D721Med (cell line): ENCODE measurements around the gene CERK.

Experiments used
- DNase-seq: peaks from one replicate; pipeline ENCODE4 v3.0.0; 2011; ENCODE audit warnings: low spot score; ENCODE audit not compliant: insufficient read length
- FAIRE-seq: peaks from 2 replicates; lab custom pipeline; 2011; peaks lifted over from hg19 to GRCh38; lab: Jason Lieb, UNC
- TF ChIP-seq, protein P1 (sequence below): IDR thresholded peaks from 2 replicates; pipeline ENCODE4 v1.5.1; 2012; ENCODE audit warnings: mild to moderate bottlenecking, control low read depth; ENCODE audit not compliant: insufficient read depth; ENCODE audit errors: missing control alignments

The CERK gene

DNA sequence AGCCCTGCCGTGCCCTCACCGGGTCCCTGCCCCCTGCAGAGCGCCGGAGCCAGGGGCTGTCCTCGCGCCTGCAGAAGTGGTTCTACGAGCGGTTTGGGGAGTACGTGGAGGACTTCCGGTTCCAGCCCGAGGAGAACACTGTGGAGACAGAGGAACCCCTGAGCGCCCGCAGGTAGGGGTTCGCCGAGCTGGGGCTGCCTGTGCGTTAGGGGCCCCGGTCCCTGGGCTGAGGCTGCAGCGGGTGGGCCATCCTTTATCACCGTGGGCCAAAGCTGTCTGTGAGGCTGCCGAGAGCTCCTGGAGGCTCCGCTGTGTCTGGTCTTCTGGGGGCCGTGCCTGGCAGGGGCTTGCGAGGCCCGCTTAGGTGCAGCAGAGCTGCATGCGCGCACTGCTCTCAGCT, 75.1 kb downstream of the CERK start:
- TF ChIP-seq, protein P1, sequence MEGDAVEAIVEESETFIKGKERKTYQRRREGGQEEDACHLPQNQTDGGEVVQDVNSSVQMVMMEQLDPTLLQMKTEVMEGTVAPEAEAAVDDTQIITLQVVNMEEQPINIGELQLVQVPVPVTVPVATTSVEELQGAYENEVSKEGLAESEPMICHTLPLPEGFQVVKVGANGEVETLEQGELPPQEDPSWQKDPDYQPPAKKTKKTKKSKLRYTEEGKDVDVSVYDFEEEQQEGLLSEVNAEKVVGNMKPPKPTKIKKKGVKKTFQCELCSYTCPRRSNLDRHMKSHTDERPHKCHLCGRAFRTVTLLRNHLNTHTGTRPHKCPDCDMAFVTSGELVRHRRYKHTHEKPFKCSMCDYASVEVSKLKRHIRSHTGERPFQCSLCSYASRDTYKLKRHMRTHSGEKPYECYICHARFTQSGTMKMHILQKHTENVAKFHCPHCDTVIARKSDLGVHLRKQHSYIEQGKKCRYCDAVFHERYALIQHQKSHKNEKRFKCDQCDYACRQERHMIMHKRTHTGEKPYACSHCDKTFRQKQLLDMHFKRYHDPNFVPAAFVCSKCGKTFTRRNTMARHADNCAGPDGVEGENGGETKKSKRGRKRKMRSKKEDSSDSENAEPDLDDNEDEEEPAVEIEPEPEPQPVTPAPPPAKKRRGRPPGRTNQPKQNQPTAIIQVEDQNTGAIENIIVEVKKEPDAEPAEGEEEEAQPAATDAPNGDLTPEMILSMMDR: no peak
- FAIRE-seq (no peak), DNase-seq (no peak)

DNA sequence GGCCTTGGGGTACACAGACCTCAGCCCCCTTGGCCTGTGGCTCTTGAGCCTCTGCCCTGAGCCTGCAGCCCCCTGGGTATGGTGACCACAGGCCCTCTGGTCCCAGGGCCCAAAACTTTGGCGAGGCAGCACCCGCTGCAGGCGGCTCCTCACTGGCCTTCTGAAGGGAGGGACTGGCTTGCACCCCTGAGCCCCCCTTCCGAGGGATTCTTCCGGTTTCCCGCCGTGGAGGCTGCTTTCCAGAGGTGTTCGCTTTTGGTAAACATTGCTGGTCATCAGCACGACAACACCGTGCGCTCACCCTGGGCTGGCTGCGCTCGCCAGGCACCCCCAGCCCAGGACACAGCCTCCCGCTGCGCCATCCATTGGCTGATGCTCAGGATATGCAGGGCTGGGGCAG, 75.8 kb downstream of the CERK start:
- TF ChIP-seq, protein P1: no peak
- FAIRE-seq (no peak), DNase-seq (no peak)

DNA sequence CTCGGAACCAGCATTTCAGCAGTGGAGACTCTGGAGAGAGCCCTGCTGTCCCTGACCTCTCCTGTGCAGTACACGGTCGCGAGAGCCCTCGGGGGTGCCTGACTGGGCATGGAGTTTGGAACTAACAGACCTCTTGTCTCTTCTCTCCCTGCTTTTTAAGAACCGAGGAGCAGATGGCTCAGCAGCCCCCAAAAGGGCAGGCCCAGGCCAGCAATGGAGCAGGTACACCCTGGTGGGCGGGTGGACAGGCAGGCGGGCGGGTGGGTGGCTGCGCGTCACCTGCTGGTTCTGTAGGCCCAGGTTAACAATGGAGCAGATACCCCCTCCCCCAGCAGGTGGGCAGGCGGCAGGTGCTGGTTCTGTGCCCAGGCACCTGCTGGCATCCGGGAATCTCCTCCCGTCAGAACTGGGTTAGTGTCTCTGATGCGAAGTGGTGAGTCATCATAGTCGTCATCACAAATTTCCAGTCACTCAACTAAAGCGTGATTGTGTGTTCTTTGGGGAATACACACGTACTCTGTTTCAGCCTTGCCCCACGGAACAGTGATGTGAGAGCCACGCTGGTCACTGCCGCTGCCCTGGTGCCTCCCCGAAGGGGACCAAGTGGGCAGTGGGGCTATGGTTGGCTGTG, 76.7 kb downstream of the CERK start:
- TF ChIP-seq, protein P1: no peak
- DNase-seq: no peak
- FAIRE-seq: no peak

DNA sequence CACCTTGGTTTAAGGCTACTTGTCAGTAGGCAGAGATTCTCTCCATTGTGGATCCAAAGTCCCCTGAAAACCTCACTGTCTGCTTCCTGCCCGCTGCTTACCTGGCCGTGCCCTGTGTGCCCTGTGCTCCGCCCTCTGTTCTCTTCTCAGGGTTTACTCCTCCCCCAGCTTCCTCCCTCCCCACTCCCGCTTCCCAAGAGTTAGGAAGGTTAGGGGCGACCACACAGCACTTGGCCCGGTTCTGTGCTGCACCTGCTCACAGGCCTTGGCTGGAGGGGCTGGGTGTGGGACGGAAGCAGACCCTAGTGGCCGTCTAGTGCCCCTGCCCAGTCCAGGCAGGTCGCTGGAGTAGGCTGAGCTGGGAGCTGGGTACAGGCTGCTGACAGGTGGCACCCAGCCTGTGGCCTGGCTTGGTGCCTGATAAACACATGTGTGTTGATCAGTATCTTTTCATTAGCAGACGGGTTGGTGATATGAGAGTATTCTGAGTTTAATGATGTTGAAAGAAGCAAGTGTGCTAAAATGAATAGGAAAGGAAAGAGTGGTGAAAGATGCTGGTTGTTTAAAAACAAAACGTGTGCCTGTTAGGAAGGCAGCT, 77.3 kb downstream of the CERK start:
- no peak for DNase-seq
- TF ChIP-seq, protein P1: no peak
- FAIRE-seq: no peak

DNA sequence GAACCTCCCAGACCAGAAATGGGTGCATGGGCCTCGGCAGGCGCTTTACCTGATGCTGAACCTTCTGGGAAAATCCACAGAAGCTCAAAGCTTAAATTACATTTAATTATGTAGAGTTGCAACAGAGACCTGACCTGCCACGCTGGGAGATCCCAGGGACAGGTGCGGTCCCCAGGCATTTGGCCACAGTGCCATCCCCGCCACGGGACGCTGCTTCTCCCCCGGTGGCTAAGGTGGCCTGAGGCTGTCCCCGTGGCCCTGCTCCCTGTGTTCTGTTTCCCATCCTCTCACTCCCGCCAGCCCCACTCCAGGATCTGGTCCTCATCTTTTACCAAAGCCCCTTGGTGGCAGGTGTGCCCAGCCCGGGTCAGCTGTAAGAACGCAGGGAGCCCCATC, 78.3 kb downstream of the CERK start:
- DNase-seq (no peak), FAIRE-seq (no peak)
- TF ChIP-seq, protein P1: no peak

DNA sequence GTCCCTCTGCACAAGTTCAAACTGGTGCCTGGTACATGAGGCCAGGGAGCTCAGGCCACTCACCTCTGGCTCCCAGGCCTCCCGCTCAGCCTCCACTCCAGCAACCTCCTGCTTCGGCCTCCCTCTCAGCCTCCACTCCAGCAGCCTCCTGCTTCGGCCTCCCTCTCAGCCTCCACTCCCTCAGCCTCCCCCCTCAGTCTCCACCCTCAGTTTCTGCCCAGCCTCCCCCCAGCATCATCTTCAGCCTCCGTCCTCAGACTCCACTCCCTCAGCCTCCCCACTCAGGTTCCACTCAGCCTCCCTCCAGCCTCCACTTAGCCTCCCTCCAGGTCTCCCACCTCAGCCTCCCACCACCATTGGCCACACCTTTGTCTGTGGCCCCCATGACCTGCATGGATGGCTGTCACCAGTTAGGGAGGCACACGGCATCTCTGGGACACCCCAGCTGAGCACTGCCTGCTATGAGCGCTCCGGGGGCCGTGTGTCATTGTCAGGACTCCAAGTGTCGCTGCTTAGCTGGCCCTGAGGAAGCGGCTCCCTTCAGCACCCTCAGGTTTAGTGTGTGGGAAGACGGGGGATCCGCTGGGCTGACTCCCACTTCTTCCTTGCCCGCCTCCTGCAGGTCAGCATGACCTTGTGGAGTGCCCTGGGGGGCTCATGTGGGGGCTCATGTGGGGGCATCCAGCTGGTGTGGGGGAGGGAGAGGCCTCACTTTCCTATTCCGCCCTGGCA, 78.8 kb downstream of the CERK start:
- no peak for FAIRE-seq
- TF ChIP-seq, protein P1: no peak
- no peak for DNase-seq
